Panc1 (cell line): ENCODE results near the gene TMEM19.

ENCODE experiments used
- POLR2AphosphoS5 ChIP-seq: IDR thresholded peaks from 2 replicates; pipeline ENCODE4 v1.6.1; 2012; ENCODE audit warnings: mild to moderate bottlenecking, low read depth, low read length, moderate library complexity
- SIN3A ChIP-seq: IDR thresholded peaks from 2 replicates; pipeline ENCODE4 v1.6.1; 2012; ENCODE audit warnings: low read depth, mild to moderate bottlenecking, low read length, moderate library complexity, borderline replicate concordance; ENCODE audit not compliant: insufficient read depth
- TF ChIP-seq, protein P1 (sequence below): fragments of 450-650 bp; IDR thresholded peaks from 2 replicates; pipeline ENCODE4 v1.5.1; 2017; ENCODE audit warnings: mild to moderate bottlenecking

DNA sequence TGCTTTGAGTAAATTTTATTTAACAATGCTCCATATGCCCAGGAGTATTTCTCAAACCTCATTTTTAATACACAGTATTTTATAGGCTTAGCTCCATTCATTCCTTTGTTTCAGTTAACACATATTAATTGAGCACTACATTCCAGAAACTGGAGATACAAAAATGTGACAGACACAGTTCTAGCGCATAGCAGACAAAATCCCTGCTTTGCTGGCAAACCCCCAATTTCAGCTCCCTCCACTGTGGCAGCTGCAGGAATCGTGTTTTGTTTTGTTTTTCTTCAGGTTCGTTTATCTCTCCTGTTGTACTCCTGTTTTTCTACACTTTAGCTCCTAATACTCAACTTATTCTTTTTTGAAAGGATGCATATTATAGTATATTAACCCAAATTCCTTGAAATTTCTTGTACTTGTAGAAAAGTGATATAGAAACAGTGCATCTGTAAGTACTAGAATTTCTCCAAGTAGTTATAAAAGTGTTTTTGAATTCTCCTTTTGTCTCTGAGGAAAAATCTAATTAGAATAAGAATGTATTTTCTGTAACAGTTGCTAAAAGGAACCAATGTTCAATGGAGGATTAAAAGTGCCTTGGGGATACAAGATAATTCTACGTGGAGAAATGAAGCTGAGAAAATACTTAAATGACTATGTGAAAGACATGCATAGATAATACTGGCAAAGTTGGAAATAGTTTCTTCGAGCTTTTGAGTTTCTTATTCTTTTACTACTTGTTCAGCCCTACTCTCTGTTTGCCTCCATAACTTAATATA lies 62.4 kb downstream of the TMEM19 start:
- TF ChIP-seq, protein P1, sequence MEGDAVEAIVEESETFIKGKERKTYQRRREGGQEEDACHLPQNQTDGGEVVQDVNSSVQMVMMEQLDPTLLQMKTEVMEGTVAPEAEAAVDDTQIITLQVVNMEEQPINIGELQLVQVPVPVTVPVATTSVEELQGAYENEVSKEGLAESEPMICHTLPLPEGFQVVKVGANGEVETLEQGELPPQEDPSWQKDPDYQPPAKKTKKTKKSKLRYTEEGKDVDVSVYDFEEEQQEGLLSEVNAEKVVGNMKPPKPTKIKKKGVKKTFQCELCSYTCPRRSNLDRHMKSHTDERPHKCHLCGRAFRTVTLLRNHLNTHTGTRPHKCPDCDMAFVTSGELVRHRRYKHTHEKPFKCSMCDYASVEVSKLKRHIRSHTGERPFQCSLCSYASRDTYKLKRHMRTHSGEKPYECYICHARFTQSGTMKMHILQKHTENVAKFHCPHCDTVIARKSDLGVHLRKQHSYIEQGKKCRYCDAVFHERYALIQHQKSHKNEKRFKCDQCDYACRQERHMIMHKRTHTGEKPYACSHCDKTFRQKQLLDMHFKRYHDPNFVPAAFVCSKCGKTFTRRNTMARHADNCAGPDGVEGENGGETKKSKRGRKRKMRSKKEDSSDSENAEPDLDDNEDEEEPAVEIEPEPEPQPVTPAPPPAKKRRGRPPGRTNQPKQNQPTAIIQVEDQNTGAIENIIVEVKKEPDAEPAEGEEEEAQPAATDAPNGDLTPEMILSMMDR: no peak
- TF ChIP-seq SIN3A (no peak), POLR2AphosphoS5 (no peak)
